HG03469 (cell line): ENCODE data around the gene LCN12.

ENCODE experiments used
- ATAC-seq: cut with Tn5 transposase; IDR thresholded peaks from one replicate; pipeline ENCODE4 v1.9.1; 2021; ENCODE audit warnings: mild to moderate bottlenecking, moderate library complexity, moderate number of reproducible peaks; ENCODE audit not compliant: unreplicated experiment

LCN12 gene, protein sequence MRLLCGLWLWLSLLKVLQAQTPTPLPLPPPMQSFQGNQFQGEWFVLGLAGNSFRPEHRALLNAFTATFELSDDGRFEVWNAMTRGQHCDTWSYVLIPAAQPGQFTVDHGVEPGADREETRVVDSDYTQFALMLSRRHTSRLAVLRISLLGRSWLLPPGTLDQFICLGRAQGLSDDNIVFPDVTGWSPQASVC

DNA sequence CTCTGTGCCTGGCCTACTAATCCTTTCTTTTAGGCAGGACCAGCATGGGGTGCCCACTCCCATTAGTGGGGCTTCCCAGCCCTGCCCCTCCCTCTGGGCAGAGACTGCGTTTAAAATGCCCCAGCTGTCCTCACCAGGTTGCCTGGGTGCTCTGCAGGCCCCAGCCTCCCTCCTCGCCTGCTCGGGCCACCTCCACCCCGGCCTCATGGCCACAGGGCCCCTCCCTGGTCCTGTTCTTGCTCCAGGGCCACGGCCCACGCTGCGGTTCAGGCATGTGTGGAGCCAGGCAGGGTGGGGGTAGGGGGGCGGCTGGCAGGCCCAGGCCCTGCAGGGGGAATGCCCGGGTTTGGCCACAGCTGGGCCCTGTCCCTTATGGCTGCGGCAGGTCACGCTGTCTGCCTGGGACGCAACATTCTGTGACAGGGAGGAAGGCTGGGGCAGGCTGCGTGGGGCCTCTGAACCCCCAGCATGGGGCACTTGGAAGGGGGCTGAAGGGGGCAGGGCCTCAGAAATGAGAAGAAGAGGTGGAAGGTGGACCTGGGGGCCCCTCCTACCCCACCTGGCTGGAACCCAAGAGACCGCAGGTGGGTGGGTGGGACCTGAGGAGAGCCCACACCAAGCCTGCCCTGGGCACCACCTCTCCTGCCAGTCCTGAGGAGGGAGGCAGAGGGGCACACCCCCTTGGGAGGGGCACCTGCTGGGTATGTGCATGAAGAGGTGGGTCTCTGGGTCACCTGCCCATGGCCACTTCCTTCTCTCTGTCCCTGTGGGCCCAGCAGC, at the start of gene LCN12:
LCN12 (plus strand) TSS at position 733 of the 780 bp plus-strand sequence. CDS start 55 bp downstream, outside the sequence.
- no peak for ATAC-seq

DNA sequence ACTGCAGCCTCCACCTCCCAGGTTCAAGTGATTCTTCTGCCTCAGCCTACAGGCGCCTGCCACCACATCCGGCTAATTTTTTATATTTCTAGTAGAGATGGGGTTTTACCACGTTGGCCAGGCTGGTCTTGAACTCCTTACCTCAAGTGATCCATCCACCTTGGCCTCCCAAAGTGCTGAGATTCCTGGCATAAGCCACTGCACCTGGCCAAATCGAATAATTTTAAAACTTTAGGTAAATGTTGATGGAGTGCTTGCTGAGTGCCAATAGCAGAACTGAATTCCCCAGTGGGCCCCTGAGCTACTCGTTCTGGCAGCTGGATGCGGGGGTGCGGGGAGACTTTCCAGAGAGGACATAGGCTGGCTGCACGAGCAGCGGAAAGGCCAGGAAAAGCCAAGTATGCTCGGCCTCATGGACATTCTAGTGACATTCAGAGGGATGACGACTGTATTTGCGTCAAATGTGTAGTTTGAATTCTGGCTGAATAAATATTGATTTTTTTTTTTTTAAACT, 49.0 kb upstream of the LCN12 start:
- ATAC-seq = no peak

DNA sequence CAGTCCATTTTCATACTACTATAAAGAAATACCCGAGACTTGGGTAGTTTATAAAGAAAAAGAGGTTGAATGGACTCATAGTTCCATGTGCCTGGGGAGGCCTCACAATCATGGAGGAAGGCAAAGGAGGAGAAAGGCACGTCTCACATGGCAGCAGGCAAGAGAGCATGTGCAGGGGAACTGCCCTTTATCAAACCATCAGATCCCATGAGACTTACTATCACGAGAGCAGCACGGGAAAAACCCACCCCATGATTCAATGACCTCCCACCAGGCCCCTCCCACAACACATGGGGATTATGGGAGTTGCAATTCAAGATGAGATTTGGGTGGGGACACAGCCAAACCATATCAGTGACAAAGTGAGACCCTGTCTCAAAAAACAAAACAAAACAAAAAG, 45.8 kb upstream of the LCN12 start:
- ATAC-seq = no peak

DNA sequence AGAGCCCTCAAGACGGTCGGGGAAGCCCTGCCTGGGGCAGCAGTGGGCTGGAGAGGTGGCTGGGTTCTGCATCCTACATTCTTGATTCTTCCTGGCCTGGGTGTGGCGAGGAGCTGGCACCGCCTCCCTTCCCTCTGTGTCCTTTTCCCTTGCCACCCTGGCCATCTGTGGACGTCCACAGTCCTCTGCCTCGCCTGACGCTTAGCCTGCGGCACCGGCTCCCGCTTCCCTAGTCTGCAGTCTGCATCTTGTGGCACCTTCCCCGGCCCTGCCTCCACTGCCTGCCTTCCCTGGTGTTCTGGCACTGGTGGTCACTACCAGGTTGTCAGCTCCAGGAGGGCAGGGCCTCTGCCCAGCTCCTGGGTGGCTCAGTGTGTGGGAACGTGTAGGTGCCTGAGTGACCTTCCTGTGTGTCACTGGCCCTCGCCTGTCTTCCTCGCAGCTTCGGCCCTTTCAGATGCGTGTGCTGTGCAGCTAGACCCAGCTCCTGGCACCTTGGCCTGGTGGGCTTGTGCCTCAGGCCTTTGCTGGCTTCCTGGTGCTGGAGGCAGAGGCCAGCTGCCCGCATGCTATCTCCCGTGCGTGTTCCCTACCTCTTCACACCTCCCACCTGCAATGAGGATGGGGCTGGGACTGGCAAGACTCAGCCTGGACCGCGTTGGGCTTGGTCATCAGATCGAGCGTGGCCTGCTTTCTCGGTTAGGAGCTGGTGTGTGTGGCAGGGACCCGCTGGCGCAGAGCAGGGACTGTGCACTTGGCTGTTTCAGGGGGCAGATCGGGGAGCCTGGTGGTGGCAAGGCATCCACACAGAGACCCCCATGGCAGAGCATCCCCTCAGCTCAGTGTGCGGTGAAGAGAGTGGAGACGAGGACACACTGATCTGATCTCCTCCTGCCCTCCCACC, 44.8 kb upstream of the LCN12 start:
- no peak for ATAC-seq

DNA sequence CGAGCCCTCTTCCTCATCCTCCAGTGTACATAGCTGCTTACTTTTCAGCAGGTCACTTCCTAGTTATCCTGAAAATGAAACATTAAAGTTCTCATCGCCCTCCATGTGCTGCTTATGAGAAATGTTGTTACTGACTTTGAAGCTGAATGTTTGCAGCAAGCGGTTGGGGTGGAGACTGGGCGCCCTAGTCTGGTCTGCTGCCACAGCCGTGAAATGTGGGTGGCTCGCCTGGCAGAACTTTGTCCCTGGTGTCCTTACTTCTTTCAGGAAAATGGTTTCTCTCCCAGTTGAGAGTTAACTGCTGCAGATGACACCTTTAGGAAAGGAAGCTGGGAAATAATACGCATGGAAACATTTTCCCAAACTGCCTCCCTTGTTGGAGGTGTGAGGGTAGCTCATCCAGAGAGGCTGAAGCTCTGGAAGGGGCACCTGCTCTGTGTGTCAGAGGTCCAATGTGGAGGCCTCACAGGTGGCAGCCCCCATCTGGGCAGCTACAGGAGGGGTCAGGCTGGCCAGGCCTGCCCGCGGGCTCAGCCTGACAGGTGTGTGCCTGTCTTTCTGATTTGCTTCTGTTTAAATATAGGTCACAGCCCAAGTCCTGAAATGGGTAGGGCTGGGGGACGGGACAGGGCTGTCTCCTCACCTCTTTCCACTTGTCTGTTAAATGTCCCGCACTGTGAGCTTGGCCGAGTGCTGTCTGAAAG, 41.7 kb upstream of the LCN12 start:
- no peak for ATAC-seq

DNA sequence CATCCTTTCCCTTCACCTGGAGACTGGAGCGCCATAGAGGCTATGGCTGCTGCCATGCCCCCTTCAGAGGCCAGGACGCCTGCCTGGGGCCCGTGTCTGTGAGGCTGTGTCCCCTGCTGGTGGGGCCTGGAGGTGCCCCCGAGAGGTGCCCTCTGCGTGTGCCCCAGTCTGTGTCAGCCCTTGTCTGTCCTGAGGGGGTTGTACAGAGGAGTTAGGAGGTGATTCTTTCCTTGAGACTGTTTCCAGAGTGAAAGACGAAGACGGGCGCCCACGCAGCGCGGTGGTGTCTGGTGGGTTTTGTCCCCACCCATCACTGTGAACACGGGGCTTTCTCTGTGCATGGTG, 41.2 kb upstream of the LCN12 start:
- ATAC-seq = no peak

DNA sequence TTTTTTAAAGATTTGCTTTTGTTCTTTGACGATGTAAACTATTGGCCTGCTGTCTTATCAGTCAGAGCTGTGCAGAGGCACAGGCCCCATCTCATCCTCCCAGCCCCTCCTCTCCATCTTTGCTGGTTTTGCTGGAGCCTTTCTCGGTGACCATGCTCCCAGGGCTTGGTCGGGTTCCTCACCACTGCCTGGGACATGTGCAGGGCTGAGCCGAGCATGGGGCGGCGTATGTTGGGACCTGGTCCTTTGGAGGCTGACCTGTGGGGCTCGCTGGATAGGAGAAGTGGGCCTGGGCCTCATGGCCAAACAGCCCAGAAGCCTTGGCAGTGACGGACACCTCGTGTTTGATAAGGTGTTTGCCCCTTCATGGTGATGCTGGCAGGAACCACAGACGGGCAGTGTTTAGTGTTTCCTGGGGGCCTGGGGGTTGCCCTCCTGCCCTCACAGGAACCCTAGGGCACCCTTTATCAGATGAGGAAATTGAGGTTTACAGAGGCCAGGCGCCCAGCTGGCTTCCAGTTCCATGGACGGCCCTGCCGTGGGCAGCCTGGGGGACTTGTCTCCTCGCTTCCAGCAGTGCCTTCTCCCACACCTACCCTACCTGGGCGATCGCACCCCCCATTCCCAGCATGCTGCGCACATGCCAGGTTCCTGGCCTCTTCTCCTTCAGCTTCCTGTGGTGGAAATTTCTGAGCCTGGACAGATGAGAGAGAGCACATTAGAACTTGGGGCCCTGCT, 38.2 kb upstream of the LCN12 start:
- no peak for ATAC-seq

DNA sequence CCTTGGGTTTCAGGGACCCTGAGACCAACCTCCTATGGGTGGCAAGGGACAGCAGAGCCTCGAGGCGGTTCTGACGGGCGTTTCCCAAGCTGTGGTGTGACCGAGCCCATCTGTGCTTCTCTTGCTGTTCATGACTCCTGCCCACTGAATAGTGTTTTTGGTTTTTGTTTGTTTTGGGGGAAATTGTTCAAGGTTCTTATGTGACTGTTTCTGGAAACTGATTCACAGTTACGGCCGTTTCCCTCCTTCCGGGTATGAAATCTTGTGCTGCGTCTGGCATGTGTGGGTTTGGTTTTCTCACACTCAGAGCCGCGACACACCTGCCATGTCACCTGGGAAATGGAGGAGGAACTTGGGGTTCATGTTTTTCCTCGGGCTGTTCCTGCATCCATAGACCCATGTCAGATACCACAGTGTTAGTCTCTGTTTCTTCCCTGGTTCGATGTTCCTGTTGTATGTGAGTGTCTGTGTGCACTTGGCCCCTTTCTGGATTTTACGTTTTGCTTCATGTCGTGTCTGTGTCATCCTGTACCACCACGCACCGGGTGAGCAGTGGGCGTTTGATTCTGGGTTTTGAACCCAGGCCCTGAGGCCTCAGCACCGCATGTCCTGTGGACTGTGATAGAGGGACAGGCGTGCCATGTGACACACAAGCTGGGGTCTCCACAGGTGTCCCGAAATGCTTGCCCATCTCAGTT, 36.3 kb upstream of the LCN12 start:
- no peak for ATAC-seq

DNA sequence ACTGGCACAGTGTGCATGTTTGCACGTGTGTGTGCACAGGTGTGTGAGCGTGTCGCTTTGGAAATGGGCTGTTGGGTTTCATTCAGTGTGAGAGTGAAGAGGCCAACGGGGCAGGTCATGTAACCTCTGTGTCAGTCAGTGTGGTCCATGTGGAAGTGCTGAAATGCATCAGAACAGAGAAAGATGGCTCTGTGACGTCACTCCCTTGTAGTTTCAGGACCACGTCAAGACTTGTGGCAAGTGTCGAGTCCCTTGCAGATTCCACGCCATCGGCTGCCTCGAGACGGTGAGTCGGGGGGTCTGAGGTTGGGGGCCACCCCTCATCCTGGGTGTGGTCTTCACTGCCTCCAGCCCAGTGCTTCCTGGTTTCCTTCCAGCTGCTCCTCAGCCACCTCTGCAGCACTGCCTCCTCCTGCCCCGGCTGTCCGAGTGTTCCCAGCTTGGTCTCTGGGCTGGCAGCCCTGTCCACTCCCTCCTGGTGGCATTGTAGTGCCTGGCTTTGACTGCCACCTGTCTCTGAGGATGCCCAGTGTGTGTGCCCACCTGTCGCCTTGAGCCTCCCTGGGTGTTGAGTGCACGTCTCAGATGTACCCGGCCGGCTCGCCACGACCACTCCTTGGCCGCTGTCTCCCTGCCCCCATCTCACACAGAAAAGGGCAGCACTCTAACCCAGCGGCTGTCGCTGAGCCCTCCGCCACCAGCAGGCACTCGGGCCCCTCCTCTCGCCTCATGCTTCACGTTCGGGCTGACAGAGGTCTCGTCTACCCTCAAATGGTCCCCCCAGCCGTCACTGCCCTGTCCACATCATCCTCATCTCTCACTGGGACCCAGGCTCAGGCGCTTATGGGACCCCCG, 35.5 kb upstream of the LCN12 start:
- no peak for ATAC-seq

DNA sequence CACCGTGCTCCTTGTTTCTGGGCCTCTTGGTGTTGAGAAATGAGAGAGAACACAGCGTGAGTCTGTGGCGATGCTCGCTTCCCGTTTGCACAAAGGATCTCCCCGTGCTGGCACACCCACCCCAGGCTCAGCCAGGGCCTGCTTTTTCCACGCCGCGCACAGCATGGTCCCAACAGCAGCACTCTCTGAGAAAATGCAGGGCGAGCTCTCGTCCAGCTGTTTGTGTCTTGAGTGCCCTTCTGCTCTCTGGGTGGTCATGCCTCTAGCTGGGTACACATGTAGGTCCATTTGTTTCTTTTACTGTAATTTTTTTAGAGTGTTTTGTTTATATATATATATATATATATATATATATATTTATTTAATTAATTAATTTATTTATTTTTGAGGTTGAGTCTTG, 34.2 kb upstream of the LCN12 start:
- no peak for ATAC-seq

DNA sequence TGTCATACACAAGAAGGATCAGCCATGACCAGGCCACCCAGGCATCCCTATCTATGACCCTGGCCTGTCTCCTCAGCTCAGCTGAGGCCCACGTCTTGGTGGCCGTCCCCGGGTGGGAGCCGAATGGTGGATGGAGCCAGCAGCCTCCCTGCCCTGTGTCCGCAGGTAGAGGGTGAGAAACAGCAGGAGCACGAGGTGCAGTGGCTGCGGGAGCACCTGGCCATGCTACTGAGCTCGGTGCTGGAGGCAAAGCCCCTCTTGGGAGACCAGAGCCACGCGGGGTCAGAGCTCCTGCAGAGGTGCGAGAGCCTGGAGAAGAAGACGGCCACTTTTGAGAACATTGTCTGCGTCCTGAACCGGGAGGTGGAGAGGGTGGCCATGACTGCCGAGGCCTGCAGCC, 32.0 kb upstream of the LCN12 start:
- no peak for ATAC-seq

DNA sequence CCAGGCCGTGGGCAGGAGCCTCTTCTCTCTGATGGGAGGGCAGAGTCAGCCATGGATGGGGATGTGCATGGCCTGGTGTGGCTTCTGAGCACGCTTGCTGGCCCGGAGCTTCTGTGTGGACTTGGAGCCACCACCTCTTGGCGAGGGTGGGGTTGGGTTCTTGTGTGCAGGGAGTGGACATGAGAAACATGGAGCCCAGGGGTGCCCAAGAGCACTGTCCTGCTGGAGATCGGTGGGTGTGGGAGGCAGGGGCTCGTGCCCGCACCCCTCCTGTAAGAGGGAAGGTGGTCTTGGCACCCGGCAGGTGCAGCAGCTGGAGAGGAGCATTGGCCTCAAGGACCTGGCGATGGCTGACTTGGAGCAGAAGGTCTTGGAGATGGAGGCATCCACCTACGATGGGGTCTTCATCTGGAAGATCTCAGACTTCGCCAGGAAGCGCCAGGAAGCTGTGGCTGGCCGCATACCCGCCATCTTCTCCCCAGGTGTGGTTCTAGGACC, 31.3 kb upstream of the LCN12 start:
- no peak for ATAC-seq

DNA sequence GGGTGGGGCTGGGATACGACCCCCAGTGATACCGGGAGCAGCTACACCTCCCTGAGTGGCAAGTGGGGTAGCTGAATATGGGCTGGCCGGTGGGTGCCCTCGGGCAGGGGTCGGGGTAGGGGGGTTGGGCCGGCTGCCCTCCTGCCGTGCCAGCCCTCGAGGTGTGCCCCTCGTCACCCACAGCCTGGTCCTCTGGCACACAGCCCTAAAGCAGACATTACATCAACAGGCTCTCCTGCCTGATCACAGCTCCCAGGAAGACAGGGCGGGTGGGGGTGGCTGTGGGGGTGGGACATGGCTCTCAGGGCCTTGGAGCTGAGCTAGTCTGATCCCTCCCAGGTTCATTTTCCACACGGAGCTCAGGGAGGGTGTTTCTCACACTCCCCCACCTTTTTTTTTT, 30.8 kb upstream of the LCN12 start:
- no peak for ATAC-seq

DNA sequence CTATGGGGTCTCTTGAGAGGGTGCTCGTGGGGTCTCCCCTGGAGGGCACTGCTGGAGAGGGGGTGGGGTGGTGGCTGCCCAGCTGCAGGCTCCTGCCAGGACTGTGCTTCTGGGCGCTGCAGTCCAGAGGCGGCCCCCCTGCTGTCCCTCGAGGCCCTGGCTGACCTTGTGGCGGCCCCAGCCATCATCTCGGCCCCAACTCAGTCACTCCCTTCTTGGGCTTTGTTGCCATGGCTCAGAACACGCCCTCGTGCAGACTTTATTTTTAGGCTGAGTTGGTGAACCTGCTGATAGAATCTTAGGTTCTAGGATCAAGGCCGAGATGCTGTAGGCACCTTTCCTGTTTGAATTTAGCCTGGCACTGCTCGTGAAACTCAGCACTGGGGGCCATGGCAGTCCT, 30.4 kb upstream of the LCN12 start:
- no peak for ATAC-seq

DNA sequence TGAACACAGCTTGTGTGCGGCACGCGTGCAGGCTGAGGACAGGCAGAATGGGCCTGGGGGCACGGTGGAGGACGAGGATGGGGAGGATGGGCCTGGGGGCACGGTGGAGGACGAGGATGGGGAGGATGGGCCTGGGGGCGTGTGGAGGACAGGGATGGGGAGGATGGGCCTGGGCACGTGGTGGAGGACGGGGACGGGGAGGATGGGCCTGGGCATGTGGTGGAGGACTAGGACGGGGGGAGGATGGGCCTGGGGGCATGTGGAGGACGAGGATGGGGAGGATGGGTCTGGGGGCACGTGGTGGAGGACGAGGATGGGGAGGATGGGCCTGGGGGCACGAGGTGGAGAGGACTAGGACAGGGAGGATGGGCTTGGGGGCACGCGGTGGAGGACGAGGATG, 29.5 kb upstream of the LCN12 start:
- ATAC-seq = no peak

DNA sequence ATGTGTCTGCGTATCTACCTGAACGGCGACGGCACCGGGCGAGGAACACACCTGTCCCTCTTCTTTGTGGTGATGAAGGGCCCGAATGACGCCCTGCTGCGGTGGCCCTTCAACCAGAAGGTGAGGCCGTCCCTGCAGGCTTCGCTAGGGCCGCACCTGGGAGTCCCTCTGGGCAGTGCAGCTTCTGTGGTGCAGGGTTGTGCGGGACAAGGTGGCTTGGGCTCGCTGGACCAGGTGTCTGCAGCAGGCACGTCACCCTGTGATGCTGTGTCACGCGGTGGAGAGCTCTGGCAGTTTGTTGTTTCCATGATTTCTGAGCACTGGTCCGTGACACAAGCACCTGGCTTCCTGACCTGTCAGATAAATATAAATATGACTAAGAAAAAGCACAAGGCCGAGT, 28.2 kb upstream of the LCN12 start:
- ATAC-seq = no peak

DNA sequence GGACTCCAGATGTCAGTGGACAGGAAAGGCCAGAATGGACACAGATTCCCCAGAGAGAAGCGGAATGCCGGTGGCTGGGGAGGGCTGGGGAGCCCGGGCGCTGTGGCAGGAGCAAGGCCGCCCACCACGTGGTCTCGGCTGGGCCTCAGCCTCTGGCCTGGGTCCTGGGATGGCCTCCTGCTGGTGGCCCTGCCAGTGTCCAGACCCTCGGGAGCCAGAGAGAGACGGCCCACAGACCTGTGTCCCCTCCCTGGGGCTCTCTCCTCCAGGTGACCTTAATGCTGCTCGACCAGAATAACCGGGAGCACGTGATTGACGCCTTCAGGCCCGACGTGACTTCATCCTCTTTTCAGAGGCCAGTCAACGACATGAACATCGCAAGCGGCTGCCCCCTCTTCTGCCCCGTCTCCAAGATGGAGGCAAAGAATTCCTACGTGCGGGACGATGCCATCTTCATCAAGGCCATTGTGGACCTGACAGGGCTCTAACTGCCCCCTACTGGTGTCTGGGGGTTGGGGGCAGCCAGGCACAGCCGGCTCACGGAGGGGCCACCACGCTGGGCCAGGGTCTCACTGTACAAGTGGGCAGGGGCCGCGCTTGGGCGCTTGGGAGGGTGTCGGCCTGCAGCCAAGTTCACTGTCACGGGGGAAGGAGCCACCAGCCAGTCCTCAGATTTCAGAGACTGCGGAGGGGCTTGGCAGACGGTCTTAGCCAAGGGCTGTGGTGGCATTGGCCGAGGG, 26.5 kb upstream of the LCN12 start:
- no peak for ATAC-seq

DNA sequence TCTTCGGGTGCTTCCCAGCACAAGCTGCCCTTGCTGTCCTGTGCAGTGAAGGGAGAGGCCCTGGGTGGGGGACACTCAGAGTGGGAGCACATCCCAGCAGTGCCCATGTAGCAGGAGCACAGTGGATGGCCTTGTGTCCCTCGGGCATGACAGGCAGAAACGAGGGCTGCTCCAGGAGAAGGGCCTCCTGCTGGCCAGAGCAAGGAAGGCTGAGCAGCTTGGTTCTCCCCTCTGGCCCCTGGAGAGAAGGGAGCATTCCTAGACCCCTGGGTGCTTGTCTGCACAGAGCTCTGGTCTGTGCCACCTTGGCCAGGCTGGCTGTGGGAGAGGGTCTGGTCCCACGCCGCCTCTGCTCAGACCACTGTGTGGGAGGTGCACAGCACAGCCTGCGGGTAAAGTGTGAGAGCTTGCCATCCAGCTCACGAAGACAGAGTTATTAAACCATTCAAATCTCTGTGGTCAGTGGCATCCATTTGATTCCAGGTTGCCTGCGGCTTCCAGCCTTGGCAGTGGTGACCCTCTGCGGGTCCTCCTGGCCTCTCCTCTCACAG, 25.8 kb upstream of the LCN12 start:
- no peak for ATAC-seq
